ENCODE measurements around the gene KIF21B. TPM values are rescaled to one million over a fixed set of nuclear protein-coding genes. Genes with fewer than 3 reads are reported as not detected.

Gene KIF21B
- total RNA-seq, 5 donors from 2014 or later (not counting 1 experiment from before 2014, with no cell fraction given) = 70.8 to 110 (median 101) TPM

GRCh38 chr1:201001962-201002361, 21.6 kb downstream of the KIF21B start:
- no peak for ATAC-seq (replicated peaks in 1 of 4)
- no peak overlapping the region for H3K4me3 Mint-ChIP-seq
- ChIA-PET CTCF (no interaction called here), POLR2A (interaction anchor here in 1 of 2 donors (0.7 kb wide), 1 partner anchor 40 kb away, joined by 4 read pairs; no protein-coding TSS in a partner anchor)
- Histone ChIP-seq H3K4me1 (ENCODE audit: control insufficient read depth in 1 of 2, extremely low read depth in 1 of 2, insufficient read depth in 2 of 2, low read length in 2 of 2) (no peaks in the 10 kb centered on the region), H3K27ac (ENCODE audit: low read length) (no peak overlapping the region), H3K36me3 (ENCODE audit: control insufficient read depth in 2 of 2, extremely low read depth in 1 of 2, insufficient read depth in 1 of 2, low read length in 1 of 2) (peaks cover 45 to 89% of the 10 kb centered on the region in 2 donors), H3K4me3 (ENCODE audit: control insufficient read depth in 1 of 2, extremely low read depth in 1 of 2, low read length in 1 of 2) (no peak overlapping the region), H3K27me3 (replicated peaks in 1 of 2; ENCODE audit: control insufficient read depth in 2 of 2, extremely low read depth in 1 of 2, insufficient read depth in 2 of 2, low read length in 1 of 2) (no peaks in the 10 kb centered on the region), H3K9me3 (no peaks in the 10 kb centered on the region)
- no peak overlapping the region for H3K27ac Mint-ChIP-seq
- 93% methylated on average over 7 of the region's 11 CpGs for WGBS (ENCODE audit: insufficient coverage)
- H3K9me3 Mint-ChIP-seq = no peaks in the 10 kb centered on the region
- H3K27me3 Mint-ChIP-seq = no peaks in the 10 kb centered on the region
- peaks cover 49% of the 10 kb centered on the region for H3K36me3 Mint-ChIP-seq
- peaks cover 0 to 1% (median 0%) of the 10 kb centered on the region in 3 donors for H3K4me1 Mint-ChIP-seq
- no peak for DNase-seq

DNA sequence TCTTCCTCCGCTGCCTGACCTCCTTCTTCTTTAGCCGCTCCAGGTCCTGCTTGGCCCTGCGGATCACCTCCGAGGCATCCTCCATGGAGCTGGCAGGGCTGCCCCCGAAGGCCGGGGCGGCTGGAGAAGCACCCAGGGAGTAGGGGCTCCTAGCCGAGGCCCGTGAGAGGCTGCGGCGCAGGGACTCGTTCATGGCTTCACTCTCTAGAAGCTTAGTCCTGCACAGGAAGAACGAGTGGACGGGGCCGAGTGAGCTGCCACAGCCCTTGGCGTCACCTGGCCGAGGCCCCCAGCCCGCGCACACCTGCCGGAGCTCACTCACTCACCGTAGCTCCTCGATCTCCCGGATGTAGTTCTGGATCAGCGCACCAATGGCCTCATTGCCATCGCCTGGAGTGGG, 23.1 kb downstream of the KIF21B start:
- H3K27ac ChIP-seq (ENCODE audit: low read length) = no peak overlapping the region
- ChIA-PET CTCF (no interaction called here), POLR2A (interaction anchor here in 1 of 2 donors (0.9 kb wide), 1 partner anchor 9 kb away, joined by 3 read pairs; no protein-coding TSS in a partner anchor)
- Mint-ChIP-seq H3K27me3 (no peaks in the 10 kb centered on the region), H3K9me3 (no peaks in the 10 kb centered on the region), H3K4me1 (peaks cover 0 to 1% (median 0%) of the 10 kb centered on the region in 3 donors), H3K27ac (no peak overlapping the region), H3K4me3 (no peak overlapping the region), H3K36me3 (peaks cover 55% of the 10 kb centered on the region)
- DNase-seq = no peak
- peaks cover 39 to 95% of the 10 kb centered on the region in 2 donors for H3K36me3 ChIP-seq (ENCODE audit: control insufficient read depth in 2 of 2, extremely low read depth in 1 of 2, insufficient read depth in 1 of 2, low read length in 1 of 2)
- H3K9me3 ChIP-seq = no peaks in the 10 kb centered on the region
- ATAC-seq (replicated peaks in 1 of 4) = no peak
- 94% methylated on average over 25 of the region's 25 CpGs for WGBS (ENCODE audit: insufficient coverage)
- no peaks in the 10 kb centered on the region for H3K27me3 ChIP-seq (replicated peaks in 1 of 2; ENCODE audit: control insufficient read depth in 2 of 2, extremely low read depth in 1 of 2, insufficient read depth in 2 of 2, low read length in 1 of 2)
- H3K4me3 ChIP-seq (ENCODE audit: control insufficient read depth in 1 of 2, extremely low read depth in 1 of 2, low read length in 1 of 2) = no peak overlapping the region
- H3K4me1 ChIP-seq (ENCODE audit: control insufficient read depth in 1 of 2, extremely low read depth in 1 of 2, insufficient read depth in 2 of 2, low read length in 2 of 2) = no peaks in the 10 kb centered on the region

- H3K36me3 ChIP-seq (ENCODE audit: control insufficient read depth in 2 of 2, extremely low read depth in 1 of 2, insufficient read depth in 1 of 2, low read length in 1 of 2) = peaks cover 32 to 95% of the 10 kb centered on the region in 2 donors
- ChIA-PET POLR2A (no interaction called here), CTCF (no interaction called here)
- no peak for DNase-seq
- no peak overlapping the region for H3K4me3 ChIP-seq (ENCODE audit: control insufficient read depth in 1 of 2, extremely low read depth in 1 of 2, low read length in 1 of 2)
- H3K9me3 ChIP-seq = no peaks in the 10 kb centered on the region
- no peaks in the 10 kb centered on the region for H3K27me3 ChIP-seq (replicated peaks in 1 of 2; ENCODE audit: control insufficient read depth in 2 of 2, extremely low read depth in 1 of 2, insufficient read depth in 2 of 2, low read length in 1 of 2)
- Mint-ChIP-seq H3K9me3 (no peaks in the 10 kb centered on the region), H3K27me3 (no peaks in the 10 kb centered on the region), H3K36me3 (peaks cover 52% of the 10 kb centered on the region), H3K27ac (no peak overlapping the region), H3K4me3 (no peak overlapping the region), H3K4me1 (no peaks in the 10 kb centered on the region)
- no peak overlapping the region for H3K27ac ChIP-seq (ENCODE audit: low read length)
- H3K4me1 ChIP-seq (ENCODE audit: control insufficient read depth in 1 of 2, extremely low read depth in 1 of 2, insufficient read depth in 2 of 2, low read length in 2 of 2) = no peaks in the 10 kb centered on the region
- no peak for ATAC-seq (replicated peaks in 1 of 4)
- WGBS (ENCODE audit: insufficient coverage) = 97% methylated on average over 7 of the region's 14 CpGs
Measured at GRCh38 chr1:200999667-201000066, 23.8 kb downstream of the KIF21B start.

DNA sequence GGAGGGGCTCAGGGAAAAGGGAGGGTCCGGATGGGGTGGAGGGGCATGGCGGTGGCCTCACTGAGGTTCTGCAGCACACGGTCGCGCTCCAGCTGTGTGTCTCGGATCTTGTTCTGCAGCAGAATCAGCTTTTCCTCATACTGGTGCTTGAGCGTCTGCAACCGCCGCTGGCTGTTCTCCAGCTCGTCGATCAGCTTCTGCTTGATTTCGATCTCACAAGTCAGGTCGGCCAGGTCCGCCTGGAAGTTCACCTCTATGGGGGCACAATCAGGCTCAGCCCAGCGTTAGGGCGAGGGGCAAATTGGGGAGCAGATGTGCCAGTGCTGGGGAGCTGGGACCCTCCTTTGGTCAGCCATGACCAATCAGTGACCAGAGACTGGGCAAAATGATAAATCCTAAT, 25.2 kb downstream of the KIF21B start:
- H3K27ac Mint-ChIP-seq = no peak overlapping the region
- no peak for ATAC-seq (replicated peaks in 1 of 4)
- H3K36me3 Mint-ChIP-seq = peaks cover 47% of the 10 kb centered on the region

GRCh38 chr1:200992382-200993048, 31.0 kb downstream of the KIF21B start:
- Histone ChIP-seq H3K4me3 (ENCODE audit: control insufficient read depth in 1 of 2, extremely low read depth in 1 of 2, low read length in 1 of 2) (no peak overlapping the region), H3K4me1 (ENCODE audit: control insufficient read depth in 1 of 2, extremely low read depth in 1 of 2, insufficient read depth in 2 of 2, low read length in 2 of 2) (no peaks in the 10 kb centered on the region), H3K9me3 (no peaks in the 10 kb centered on the region), H3K27me3 (replicated peaks in 1 of 2; ENCODE audit: control insufficient read depth in 2 of 2, extremely low read depth in 1 of 2, insufficient read depth in 2 of 2, low read length in 1 of 2) (no peaks in the 10 kb centered on the region), H3K27ac (ENCODE audit: low read length) (no peak overlapping the region), H3K36me3 (ENCODE audit: control insufficient read depth in 2 of 2, extremely low read depth in 1 of 2, insufficient read depth in 1 of 2, low read length in 1 of 2) (peaks cover 15 to 97% of the 10 kb centered on the region in 2 donors)
- Mint-ChIP-seq H3K9me3 (no peaks in the 10 kb centered on the region), H3K4me1 (no peaks in the 10 kb centered on the region), H3K27me3 (no peaks in the 10 kb centered on the region), H3K4me3 (no peak overlapping the region), H3K27ac (no peak overlapping the region), H3K36me3 (peaks cover 28% of the 10 kb centered on the region)
- ATAC-seq (replicated peaks in 1 of 4) (no peak), DNase-seq (no peak)
- CTCF ChIA-PET = no interaction called here
- WGBS (ENCODE audit: insufficient coverage) = 92% methylated on average over 4 of the region's 4 CpGs
- POLR2A ChIA-PET = no interaction called here

More for the DNA sequence above, 25.2 kb downstream of the KIF21B start:
- Histone ChIP-seq H3K27ac (ENCODE audit: low read length) (no peak overlapping the region), H3K4me3 (ENCODE audit: control insufficient read depth in 1 of 2, extremely low read depth in 1 of 2, low read length in 1 of 2) (no peak overlapping the region), H3K4me1 (ENCODE audit: control insufficient read depth in 1 of 2, extremely low read depth in 1 of 2, insufficient read depth in 2 of 2, low read length in 2 of 2) (no peaks in the 10 kb centered on the region), H3K9me3 (no peaks in the 10 kb centered on the region), H3K36me3 (ENCODE audit: control insufficient read depth in 2 of 2, extremely low read depth in 1 of 2, insufficient read depth in 1 of 2, low read length in 1 of 2) (peaks cover 21 to 94% of the 10 kb centered on the region in 2 donors), H3K27me3 (replicated peaks in 1 of 2; ENCODE audit: control insufficient read depth in 2 of 2, extremely low read depth in 1 of 2, insufficient read depth in 2 of 2, low read length in 1 of 2) (no peaks in the 10 kb centered on the region)
- Mint-ChIP-seq H3K9me3 (no peaks in the 10 kb centered on the region), H3K4me3 (no peak overlapping the region), H3K4me1 (no peaks in the 10 kb centered on the region), H3K27me3 (no peaks in the 10 kb centered on the region)
- ChIA-PET POLR2A (no interaction called here), CTCF (no interaction called here)
- 98% methylated on average over 16 of the region's 16 CpGs for WGBS (ENCODE audit: insufficient coverage)
- no peak for DNase-seq

GRCh38 chr1:200991097-200991614, 32.4 kb downstream of the KIF21B start:
- Histone ChIP-seq H3K9me3 (no peaks in the 10 kb centered on the region), H3K27ac (ENCODE audit: low read length) (no peak overlapping the region), H3K27me3 (replicated peaks in 1 of 2; ENCODE audit: control insufficient read depth in 2 of 2, extremely low read depth in 1 of 2, insufficient read depth in 2 of 2, low read length in 1 of 2) (no peaks in the 10 kb centered on the region), H3K4me1 (ENCODE audit: control insufficient read depth in 1 of 2, extremely low read depth in 1 of 2, insufficient read depth in 2 of 2, low read length in 2 of 2) (no peaks in the 10 kb centered on the region), H3K36me3 (ENCODE audit: control insufficient read depth in 2 of 2, extremely low read depth in 1 of 2, insufficient read depth in 1 of 2, low read length in 1 of 2) (peaks cover 26 to 99% of the 10 kb centered on the region in 2 donors), H3K4me3 (ENCODE audit: control insufficient read depth in 1 of 2, extremely low read depth in 1 of 2, low read length in 1 of 2) (no peak overlapping the region)
- 100% methylated on average over 7 of the region's 10 CpGs for WGBS (ENCODE audit: insufficient coverage)
- Mint-ChIP-seq H3K4me1 (no peaks in the 10 kb centered on the region), H3K4me3 (no peak overlapping the region), H3K36me3 (peaks cover 29% of the 10 kb centered on the region), H3K9me3 (no peaks in the 10 kb centered on the region), H3K27me3 (no peaks in the 10 kb centered on the region), H3K27ac (no peak overlapping the region)
- ATAC-seq (replicated peaks in 1 of 4) (no peak), DNase-seq (no peak)
- POLR2A ChIA-PET = no interaction called here
- CTCF ChIA-PET = no interaction called here
